ENCODE data around the gene STX12. TPM values are rescaled to one million over a fixed set of nuclear protein-coding genes. Genes with fewer than 3 reads are reported as not detected.

The STX12 gene
- total RNA-seq, 2 donors from 2014 or later, result 22.6 to 26.7 TPM

- peaks cover 11% of the 10 kb centered on the region for H3K4me1 ChIP-seq
- WGBS, 2 donors, result 67 to 73% methylated on average over 3 of the region's 3 CpGs
- DNase-seq (no peak), ATAC-seq (no peak)
- H3K27me3 ChIP-seq, result no peaks in the 10 kb centered on the region
- H3K36me3 ChIP-seq (replicated peaks in 1 of 2; ENCODE audit: insufficient read depth in 1 of 2, low read depth in 2 of 2), result no peaks in the 10 kb centered on the region
- intact Hi-C loops (cut with DNase I), result no loop called here
- TF ChIP-seq CTCF (IDR thresholded peaks at IDR 0.05) (no peak), POLR2A (IDR thresholded peaks at IDR 0.05) (no peak)
- peak overlapping the region in 1 of 4 donors; percentile 7 for H3K27ac ChIP-seq
- no peaks in the 10 kb centered on the region for H3K9me3 ChIP-seq
- H3K4me3 ChIP-seq, result no peak overlapping the region
These were observed 45.9 kb upstream of the STX12 start for GRCh38 chr1:27727126-27727525.

- no peak for TF ChIP-seq POLR2A (IDR thresholded peaks at IDR 0.05)
- TF ChIP-seq CTCF (IDR thresholded peaks at IDR 0.05), result no peak
These were observed 36.8 kb upstream of the STX12 start for GRCh38 chr1:27736252-27736651.

GRCh38 chr1:27741121-27741520 is 31.9 kb upstream of the STX12 start:
- H3K36me3 ChIP-seq (replicated peaks in 1 of 2; ENCODE audit: insufficient read depth in 1 of 2, low read depth in 2 of 2), result peaks cover 0 to 6% of the 10 kb centered on the region in 2 donors
- no peaks in the 10 kb centered on the region for H3K4me1 ChIP-seq
- DNase-seq, result no peak
- no peak for TF ChIP-seq POLR2A (IDR thresholded peaks at IDR 0.05)
- no peak for TF ChIP-seq CTCF (IDR thresholded peaks at IDR 0.05)
- WGBS, 2 donors, result 92 to 94% methylated on average over 6 of the region's 6 CpGs
- H3K4me3 ChIP-seq, result no peak overlapping the region
- H3K27ac ChIP-seq, result no peak overlapping the region
- no peak for ATAC-seq
- H3K9me3 ChIP-seq, result no peaks in the 10 kb centered on the region
- no peaks in the 10 kb centered on the region for H3K27me3 ChIP-seq
- intact Hi-C loops (cut with DNase I), result no loop called here

More at GRCh38 chr1:27736252-27736651, 36.8 kb upstream of the STX12 start:
- intact Hi-C loops (cut with DNase I), result no loop called here
- no peaks in the 10 kb centered on the region for H3K9me3 ChIP-seq
- peaks cover 9 to 12% of the 10 kb centered on the region in 2 donors for H3K36me3 ChIP-seq (replicated peaks in 1 of 2; ENCODE audit: insufficient read depth in 1 of 2, low read depth in 2 of 2)
- H3K27me3 ChIP-seq, result no peaks in the 10 kb centered on the region
- H3K4me1 ChIP-seq, result no peaks in the 10 kb centered on the region
- H3K4me3 ChIP-seq, result no peak overlapping the region
- DNase-seq (no peak), ATAC-seq (no peak)
- WGBS, 2 donors, result 90 to 93% methylated on average over 3 of the region's 3 CpGs
- no peak overlapping the region for H3K27ac ChIP-seq

GRCh38 chr1:27744556-27744955 is 28.5 kb upstream of the STX12 start:
- H3K36me3 ChIP-seq (replicated peaks in 1 of 2; ENCODE audit: insufficient read depth in 1 of 2, low read depth in 2 of 2), result peaks cover 7 to 11% of the 10 kb centered on the region in 2 donors
- 77 to 86% methylated on average over 5 of the region's 5 CpGs for WGBS, 2 donors

GRCh38 chr1:27745466-27745865 is 27.6 kb upstream of the STX12 start:
- TF ChIP-seq CTCF (IDR thresholded peaks at IDR 0.05), result no peak
- TF ChIP-seq POLR2A (IDR thresholded peaks at IDR 0.05), result no peak
- H3K27me3 ChIP-seq, result no peaks in the 10 kb centered on the region
- no peak for DNase-seq
- 83 to 88% methylated on average over 4 of the region's 4 CpGs for WGBS, 2 donors
- intact Hi-C loops (cut with DNase I), result no loop called here
- no peak overlapping the region for H3K4me3 ChIP-seq
- H3K9me3 ChIP-seq, result no peaks in the 10 kb centered on the region
- peaks cover 9 to 14% of the 10 kb centered on the region in 2 donors for H3K36me3 ChIP-seq (replicated peaks in 1 of 2; ENCODE audit: insufficient read depth in 1 of 2, low read depth in 2 of 2)
- H3K27ac ChIP-seq, result no peak overlapping the region
- ATAC-seq, result no peak
- H3K4me1 ChIP-seq, result no peaks in the 10 kb centered on the region

More at GRCh38 chr1:27744556-27744955, 28.5 kb upstream of the STX12 start:
- no peak for TF ChIP-seq POLR2A (IDR thresholded peaks at IDR 0.05)
- DNase-seq, result no peak
- no peaks in the 10 kb centered on the region for H3K9me3 ChIP-seq
- intact Hi-C loops (cut with DNase I), result no loop called here
- H3K4me3 ChIP-seq, result no peak overlapping the region
- no peaks in the 10 kb centered on the region for H3K4me1 ChIP-seq
- ATAC-seq, result no peak
- no peak overlapping the region for H3K27ac ChIP-seq
- no peaks in the 10 kb centered on the region for H3K27me3 ChIP-seq

Data from body of pancreas (tissue), 4 donors.